ENCODE data around the gene NDFIP2. TPM values are rescaled to one million over a fixed set of nuclear protein-coding genes. Genes with fewer than 3 reads are reported as not detected.

NDFIP2 gene
- total and polyA plus RNA-seq, 2 donors (not counting 3 experiments of a cell fraction or from before 2014, with no cell fraction given): 7.9 to 18.5 TPM

DNA sequence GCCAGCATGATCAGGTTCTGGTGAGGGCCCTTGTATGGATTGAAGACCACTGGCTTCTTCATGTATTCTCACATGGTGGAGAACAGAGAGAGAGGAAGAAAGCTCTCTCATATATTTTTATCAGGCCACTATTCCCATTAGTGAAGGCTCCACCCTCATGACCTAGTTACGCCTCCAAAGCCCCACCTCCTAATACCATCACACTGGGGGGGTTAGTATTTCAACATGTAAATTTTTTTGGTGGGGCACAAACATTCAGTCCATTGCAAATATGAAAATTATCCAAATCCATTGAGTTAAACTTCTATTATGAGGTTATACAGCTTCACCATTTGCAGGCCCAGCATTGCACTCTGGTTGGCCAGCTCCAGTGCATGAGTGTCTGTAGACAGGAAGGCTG lies 41.7 kb upstream of the NDFIP2 start:
- Histone ChIP-seq H3K9me1 (replicated peaks; ENCODE audit: control insufficient read depth, extremely low read depth, insufficient read depth, low read length) (no peaks in the 10 kb centered on the region), H3K79me2 (ENCODE audit: control insufficient read depth, insufficient read depth, low read length) (no peaks in the 10 kb centered on the region), H3K36me3 (ENCODE audit: control insufficient read depth in 2 of 2, extremely low read depth in 1 of 2, insufficient read depth in 2 of 2, low read length in 2 of 2) (no peaks in the 10 kb centered on the region), H3K27ac (ENCODE audit: insufficient read depth, low read depth, low read length) (no peak overlapping the region), H4K20me1 (replicated peaks; ENCODE audit: control insufficient read depth, extremely low read depth, insufficient read depth, low read length) (no peaks in the 10 kb centered on the region), H3K4me1 (ENCODE audit: control insufficient read depth, extremely low read depth, insufficient read depth, low read length) (no peaks in the 10 kb centered on the region), H2AFZ (ENCODE audit: low read depth, low read length) (no peak overlapping the region), H3K4me2 (ENCODE audit: insufficient read depth, low read length) (no peak overlapping the region), H3K9me3 (replicated peaks; ENCODE audit: control insufficient read depth, insufficient read depth, low read length) (no peaks in the 10 kb centered on the region), H3K27me3 (ENCODE audit: control insufficient read depth in 2 of 2, insufficient read depth in 2 of 2, low read length in 2 of 2) (no peaks in the 10 kb centered on the region), H3K4me3 (replicated peaks in 1 of 3; ENCODE audit: insufficient read depth in 1 of 3, low read depth in 1 of 3, low read length in 3 of 3) (no peak overlapping the region), H3K9ac (replicated peaks; ENCODE audit: extremely low read depth, insufficient read depth, low read length) (no peak overlapping the region)
- FAIRE-seq (no peak), DNase-seq (ENCODE audit: low read depth, low spot score) (no peak)
- CTCF ChIA-PET: interaction anchor here (1.9 to 2.1 kb wide), 2 partner anchors 15 to 102 kb away, joined by 6 to 9 read pairs; no protein-coding TSS in a partner anchor
- intact Hi-C loops (cut with micrococcal nuclease) (no loop called here), dilution Hi-C loops (cut with MboI; ENCODE audit: extremely low pct_ligation_motif_present, low sequenced_read_pairs) (no loop called here)
- TF ChIP-seq EZH2 (IDR thresholded peaks at IDR 0.05; ENCODE audit: borderline replicate concordance, low read depth, low read length, severe bottlenecking): no peak
- TF ChIP-seq POLR2A (IDR thresholded peaks at IDR 0.05; ENCODE audit: low read depth, low read length): no peak
- TF ChIP-seq JUN (IDR thresholded peaks at IDR 0.05; ENCODE audit: borderline replicate concordance, insufficient read depth, insufficient read length, low read depth): no peak
- TF ChIP-seq POLR2AphosphoS5 (IDR thresholded peaks at IDR 0.05; ENCODE audit: insufficient read depth, low read depth, low read length): no peak
- TF ChIP-seq, protein P1, sequence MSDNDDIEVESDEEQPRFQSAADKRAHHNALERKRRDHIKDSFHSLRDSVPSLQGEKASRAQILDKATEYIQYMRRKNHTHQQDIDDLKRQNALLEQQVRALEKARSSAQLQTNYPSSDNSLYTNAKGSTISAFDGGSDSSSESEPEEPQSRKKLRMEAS (IDR thresholded peaks at IDR 0.05; ENCODE audit: insufficient read depth, insufficient read length): no peak
- TF ChIP-seq GATA2 (IDR thresholded peaks at IDR 0.05; ENCODE audit: insufficient read depth, insufficient read length, low read depth, low read length): no peak
- no peak for TF ChIP-seq FOS (IDR thresholded peaks at IDR 0.05; ENCODE audit: borderline replicate concordance, insufficient read depth, low read length)
- TF ChIP-seq, protein P2, sequence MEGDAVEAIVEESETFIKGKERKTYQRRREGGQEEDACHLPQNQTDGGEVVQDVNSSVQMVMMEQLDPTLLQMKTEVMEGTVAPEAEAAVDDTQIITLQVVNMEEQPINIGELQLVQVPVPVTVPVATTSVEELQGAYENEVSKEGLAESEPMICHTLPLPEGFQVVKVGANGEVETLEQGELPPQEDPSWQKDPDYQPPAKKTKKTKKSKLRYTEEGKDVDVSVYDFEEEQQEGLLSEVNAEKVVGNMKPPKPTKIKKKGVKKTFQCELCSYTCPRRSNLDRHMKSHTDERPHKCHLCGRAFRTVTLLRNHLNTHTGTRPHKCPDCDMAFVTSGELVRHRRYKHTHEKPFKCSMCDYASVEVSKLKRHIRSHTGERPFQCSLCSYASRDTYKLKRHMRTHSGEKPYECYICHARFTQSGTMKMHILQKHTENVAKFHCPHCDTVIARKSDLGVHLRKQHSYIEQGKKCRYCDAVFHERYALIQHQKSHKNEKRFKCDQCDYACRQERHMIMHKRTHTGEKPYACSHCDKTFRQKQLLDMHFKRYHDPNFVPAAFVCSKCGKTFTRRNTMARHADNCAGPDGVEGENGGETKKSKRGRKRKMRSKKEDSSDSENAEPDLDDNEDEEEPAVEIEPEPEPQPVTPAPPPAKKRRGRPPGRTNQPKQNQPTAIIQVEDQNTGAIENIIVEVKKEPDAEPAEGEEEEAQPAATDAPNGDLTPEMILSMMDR (IDR thresholded peaks at IDR 0.05; ENCODE audit: extremely low read depth in 1 of 2, insufficient read depth in 1 of 2, low read depth in 1 of 2, low read length in 2 of 2): no peak
- no peak for TF ChIP-seq MYC (IDR thresholded peaks at IDR 0.05; ENCODE audit: low read depth, low read length)
- POLR2A ChIA-PET: no interaction called here
- BruUV-seq (replicated peaks): no TSS peak

Data from endothelial cell of umbilical vein (primary cell).